Kidney epithelial cell (primary cell): ENCODE results near the gene C17orf67. TPM values are rescaled to one million over a fixed set of nuclear protein-coding genes. Genes with fewer than 3 reads are reported as not detected.

Experiments used
- DNase-seq: peaks from one replicate; pipeline ENCODE4 v3.0.0-alpha.2; 2010; ENCODE audit warnings: low read depth
- H3K27me3 ChIP-seq: 2 replicates; pipeline ENCODE4 v1.6.0; 2011; ENCODE audit warnings: low read length; ENCODE audit not compliant: control insufficient read depth, insufficient read depth
- H3K36me3 ChIP-seq: 2 replicates; pipeline ENCODE4 v1.5.1; 2011; ENCODE audit warnings: low read length; ENCODE audit not compliant: control insufficient read depth, insufficient read depth
- H3K4me3 ChIP-seq: 2 replicates; pipeline ENCODE4 v1.5.1; 2011; ENCODE audit warnings: low read depth, mild to moderate bottlenecking, control low read depth, low read length
- total RNA-seq: library from RNA; depleted of rRNA; stranded (reverse); fragments of >200 nt; gene quantifications from 2 replicates; pipeline ENCODE4 v1.2.3, GENCODE V29; 2015
- TF ChIP-seq, protein P1 (sequence below): IDR thresholded peaks from 2 replicates; pipeline ENCODE4 v1.5.1; 2011; ENCODE audit warnings: mild to moderate bottlenecking, moderate library complexity, low read length, control low read depth, inconsistent platforms; ENCODE audit not compliant: insufficient read depth, poor library complexity, severe bottlenecking

The C17orf67 gene
- total RNA-seq, 1 donor from 2014 or later: 0.50 TPM

DNA sequence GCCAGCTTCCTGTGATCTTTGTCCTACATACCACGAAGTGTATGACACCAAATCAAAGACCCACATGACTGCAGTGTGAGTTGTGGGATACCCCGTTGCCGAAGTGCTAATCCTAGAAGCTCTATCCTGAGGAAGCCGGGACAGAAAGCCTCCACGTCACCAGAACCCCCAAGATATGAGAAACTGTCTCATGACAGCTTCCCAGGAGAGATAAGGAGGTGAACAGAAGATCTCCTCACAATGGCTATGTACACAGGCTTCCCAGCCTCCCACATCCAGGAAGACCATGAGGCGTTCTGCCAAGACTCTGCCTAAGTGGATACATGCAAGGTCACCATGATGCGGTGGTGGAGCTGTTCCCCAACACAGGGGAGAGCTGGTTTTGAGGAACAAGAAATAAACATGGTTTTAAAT, 43.1 kb upstream of the C17orf67 start:
- Histone ChIP-seq H3K36me3 (no peaks in the 10 kb centered on the region), H3K27me3 (no peaks in the 10 kb centered on the region), H3K4me3 (no peak overlapping the region)
- TF ChIP-seq, protein P1, sequence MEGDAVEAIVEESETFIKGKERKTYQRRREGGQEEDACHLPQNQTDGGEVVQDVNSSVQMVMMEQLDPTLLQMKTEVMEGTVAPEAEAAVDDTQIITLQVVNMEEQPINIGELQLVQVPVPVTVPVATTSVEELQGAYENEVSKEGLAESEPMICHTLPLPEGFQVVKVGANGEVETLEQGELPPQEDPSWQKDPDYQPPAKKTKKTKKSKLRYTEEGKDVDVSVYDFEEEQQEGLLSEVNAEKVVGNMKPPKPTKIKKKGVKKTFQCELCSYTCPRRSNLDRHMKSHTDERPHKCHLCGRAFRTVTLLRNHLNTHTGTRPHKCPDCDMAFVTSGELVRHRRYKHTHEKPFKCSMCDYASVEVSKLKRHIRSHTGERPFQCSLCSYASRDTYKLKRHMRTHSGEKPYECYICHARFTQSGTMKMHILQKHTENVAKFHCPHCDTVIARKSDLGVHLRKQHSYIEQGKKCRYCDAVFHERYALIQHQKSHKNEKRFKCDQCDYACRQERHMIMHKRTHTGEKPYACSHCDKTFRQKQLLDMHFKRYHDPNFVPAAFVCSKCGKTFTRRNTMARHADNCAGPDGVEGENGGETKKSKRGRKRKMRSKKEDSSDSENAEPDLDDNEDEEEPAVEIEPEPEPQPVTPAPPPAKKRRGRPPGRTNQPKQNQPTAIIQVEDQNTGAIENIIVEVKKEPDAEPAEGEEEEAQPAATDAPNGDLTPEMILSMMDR: no peak
- DNase-seq: no peak

DNA sequence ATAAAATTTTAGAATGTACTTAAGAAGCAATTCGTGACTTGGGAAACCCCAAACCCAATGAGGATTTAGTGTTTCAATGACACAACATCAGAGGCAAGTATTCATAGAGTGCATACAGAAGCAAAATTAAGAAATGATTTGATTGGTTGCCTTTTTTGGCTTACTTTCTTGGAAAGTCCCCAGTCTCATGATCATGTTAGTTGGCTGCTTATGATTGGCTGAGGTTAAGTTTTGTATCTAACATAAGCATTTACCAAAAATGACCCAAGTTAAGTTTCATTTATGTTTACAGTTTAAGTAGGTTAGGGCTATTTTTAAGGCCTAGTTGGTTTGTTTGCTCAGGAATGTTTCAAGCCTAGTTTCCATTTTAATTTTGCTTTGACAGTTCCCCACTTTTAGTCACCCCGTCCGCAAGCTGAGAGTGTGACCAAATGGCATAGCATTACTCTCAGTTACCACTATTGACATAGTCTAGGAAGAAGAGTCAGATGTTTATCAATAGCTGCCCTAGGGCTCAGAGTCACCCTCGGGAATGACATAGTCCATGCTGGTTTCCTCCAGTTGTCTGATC, 36.4 kb upstream of the C17orf67 start:
- Histone ChIP-seq H3K36me3 (no peaks in the 10 kb centered on the region), H3K4me3 (no peak overlapping the region), H3K27me3 (no peaks in the 10 kb centered on the region)
- DNase-seq: no peak
- TF ChIP-seq, protein P1: no peak

DNA sequence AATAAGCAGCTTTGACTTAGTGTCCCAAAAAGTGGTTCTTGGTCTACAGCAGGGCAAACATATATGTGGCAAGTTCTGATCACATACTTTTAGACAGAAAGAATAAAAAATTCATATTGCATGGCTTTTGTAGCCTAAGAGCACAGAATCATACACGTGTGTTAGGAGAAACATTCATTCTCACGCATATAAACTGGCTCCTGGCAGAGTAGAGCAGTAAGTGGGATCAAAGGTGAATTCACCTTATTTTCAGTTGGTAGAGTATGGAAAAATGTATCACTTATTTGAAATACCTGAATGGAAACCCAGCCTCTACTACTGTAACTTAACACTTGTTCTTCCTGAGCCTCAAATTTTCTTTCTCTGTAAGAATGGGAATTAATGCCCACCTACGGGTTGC, 35.0 kb upstream of the C17orf67 start:
- Histone ChIP-seq H3K36me3 (no peaks in the 10 kb centered on the region), H3K27me3 (no peaks in the 10 kb centered on the region), H3K4me3 (no peak overlapping the region)
- TF ChIP-seq, protein P1: no peak
- no peak for DNase-seq

DNA sequence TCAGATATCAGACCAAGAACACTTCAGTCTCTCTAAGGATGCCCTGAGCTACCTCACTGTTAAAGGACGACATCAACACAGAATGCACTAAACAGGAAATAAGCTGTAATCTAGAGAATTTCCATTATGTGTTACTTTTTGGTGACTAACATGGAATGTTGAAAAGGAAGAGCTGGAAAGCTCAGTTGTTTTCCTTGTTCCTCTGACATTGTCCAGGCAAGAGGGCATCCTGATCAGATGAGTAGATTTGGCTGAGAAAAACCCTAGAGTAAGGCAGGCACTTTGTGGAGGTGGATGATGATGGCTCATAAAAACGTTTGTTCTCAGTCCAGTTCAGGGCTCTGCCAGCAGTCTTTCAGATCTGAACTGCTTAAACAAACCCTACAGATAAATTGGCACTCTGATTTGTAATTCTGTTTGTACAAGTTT, 34.2 kb upstream of the C17orf67 start:
- no peaks in the 10 kb centered on the region for H3K27me3 ChIP-seq
- TF ChIP-seq, protein P1: no peak
- DNase-seq: no peak

DNA sequence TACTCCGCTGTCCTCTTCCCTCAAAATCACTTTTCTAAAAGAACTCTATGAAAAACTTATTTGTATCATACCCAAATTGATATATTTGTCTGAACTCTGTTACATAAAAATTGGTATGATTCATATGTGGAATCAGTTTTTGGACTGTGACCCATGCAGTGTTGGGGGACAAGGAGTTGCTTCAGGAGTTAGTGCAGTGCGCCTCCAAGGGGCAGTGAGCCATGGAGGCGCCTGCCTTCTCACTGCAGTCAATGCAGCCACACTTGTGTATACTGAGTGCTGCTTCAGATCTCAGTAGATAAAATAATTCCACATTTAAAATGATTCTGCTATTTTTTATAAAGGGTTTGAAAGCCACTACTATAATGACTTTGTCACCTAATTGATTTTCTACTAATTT, 32.8 kb upstream of the C17orf67 start:
- H3K27me3 ChIP-seq: no peaks in the 10 kb centered on the region
- TF ChIP-seq, protein P1: no peak
- DNase-seq: no peak
- H3K4me3 ChIP-seq: no peak overlapping the region
- H3K36me3 ChIP-seq: no peaks in the 10 kb centered on the region

More for the DNA sequence above, 34.2 kb upstream of the C17orf67 start:
- Histone ChIP-seq H3K36me3 (no peaks in the 10 kb centered on the region), H3K4me3 (no peak overlapping the region)

DNA sequence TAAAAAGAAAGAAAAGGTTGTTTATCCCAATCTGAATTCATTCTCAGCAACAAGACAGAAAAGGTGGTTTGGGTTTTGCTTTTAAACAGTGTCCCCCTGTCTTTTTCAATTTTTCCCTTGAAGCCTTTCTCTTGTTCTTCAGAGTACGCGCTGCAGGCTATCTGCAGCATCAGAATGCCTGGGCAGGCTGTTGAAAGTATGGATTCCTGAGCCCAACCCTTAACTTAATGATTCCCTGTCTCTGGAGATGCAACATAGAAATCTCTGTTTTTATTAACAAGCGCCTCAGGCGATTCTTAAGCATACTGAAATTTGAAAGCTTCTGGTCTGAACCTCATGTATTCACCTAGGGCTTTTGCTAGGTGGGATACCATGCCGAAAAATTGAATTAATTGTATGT, 32.4 kb upstream of the C17orf67 start:
- no peaks in the 10 kb centered on the region for H3K27me3 ChIP-seq
- H3K4me3 ChIP-seq: no peak overlapping the region
- no peaks in the 10 kb centered on the region for H3K36me3 ChIP-seq
- no peak for DNase-seq
- TF ChIP-seq, protein P1: no peak
